GM23338 (cell line): Measurements from ENCODE around the gene ABCB6.

Experiments
- CREB1 ChIP-seq: fragments of 250-450 bp; sonication (Bioruptor Pico); IDR thresholded peaks from 2 replicates; pipeline ENCODE4 v1.5.0; 2020; ENCODE audit warnings: low read depth, mild to moderate bottlenecking, moderate library complexity
- TF ChIP-seq, protein P1 (sequence below), 2 experiments: fragments of 200-600 bp in 1 of 2; sonication (generic) in 1 of 2; conservative IDR thresholded peaks; 2 replicates each; pipeline versions ENCODE4 v1.5.1 to v1.6.1; 2016 to 2017; ENCODE audit warnings: antibody characterized with exemption in 2 of 2, low read depth in 2 of 2, mild to moderate bottlenecking in 2 of 2, moderate library complexity in 1 of 2

DNA sequence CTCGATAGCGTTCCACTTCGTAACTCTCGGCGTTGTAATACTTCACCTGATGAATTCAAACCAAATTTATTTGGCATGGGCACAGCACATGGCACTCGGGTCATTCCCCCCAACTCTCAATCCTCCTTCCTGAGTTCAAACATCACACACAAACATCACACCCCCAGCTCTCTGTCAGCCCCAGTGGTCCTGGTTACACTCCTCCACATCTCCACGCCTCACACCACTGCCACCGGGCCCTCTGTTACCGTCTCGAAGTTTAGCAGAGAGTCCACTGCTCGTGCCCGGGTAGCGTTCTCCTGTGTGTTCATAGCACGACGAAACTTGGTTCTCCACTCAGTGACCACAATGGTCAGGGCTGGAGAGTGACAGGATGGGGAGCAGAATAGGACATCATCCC, 4.6 kb downstream of the ABCB6 start:
- TF ChIP-seq, protein P1, sequence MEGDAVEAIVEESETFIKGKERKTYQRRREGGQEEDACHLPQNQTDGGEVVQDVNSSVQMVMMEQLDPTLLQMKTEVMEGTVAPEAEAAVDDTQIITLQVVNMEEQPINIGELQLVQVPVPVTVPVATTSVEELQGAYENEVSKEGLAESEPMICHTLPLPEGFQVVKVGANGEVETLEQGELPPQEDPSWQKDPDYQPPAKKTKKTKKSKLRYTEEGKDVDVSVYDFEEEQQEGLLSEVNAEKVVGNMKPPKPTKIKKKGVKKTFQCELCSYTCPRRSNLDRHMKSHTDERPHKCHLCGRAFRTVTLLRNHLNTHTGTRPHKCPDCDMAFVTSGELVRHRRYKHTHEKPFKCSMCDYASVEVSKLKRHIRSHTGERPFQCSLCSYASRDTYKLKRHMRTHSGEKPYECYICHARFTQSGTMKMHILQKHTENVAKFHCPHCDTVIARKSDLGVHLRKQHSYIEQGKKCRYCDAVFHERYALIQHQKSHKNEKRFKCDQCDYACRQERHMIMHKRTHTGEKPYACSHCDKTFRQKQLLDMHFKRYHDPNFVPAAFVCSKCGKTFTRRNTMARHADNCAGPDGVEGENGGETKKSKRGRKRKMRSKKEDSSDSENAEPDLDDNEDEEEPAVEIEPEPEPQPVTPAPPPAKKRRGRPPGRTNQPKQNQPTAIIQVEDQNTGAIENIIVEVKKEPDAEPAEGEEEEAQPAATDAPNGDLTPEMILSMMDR (conservative IDR thresholded peaks at IDR 0.05; ENCODE audit: low read depth in 2 of 2) = no peak
- no peak for TF ChIP-seq CREB1
